HG03378 (cell line): ENCODE results near the gene ADAMTS19.

Experiments
- ATAC-seq: cut with Tn5 transposase; IDR thresholded peaks from one replicate; pipeline ENCODE4 v1.9.1; 2021; ENCODE audit warnings: mild to moderate bottlenecking, moderate library complexity; ENCODE audit not compliant: unreplicated experiment

Gene ADAMTS19

GRCh38 chr5:129661366-129662035 is 201.4 kb downstream of the ADAMTS19 start:
- ATAC-seq = no peak

- ATAC-seq = peak; percentile 82
These were observed 204.3 kb downstream of the ADAMTS19 start for GRCh38 chr5:129664336-129664937.

GRCh38 chr5:129670957-129671500 is 210.9 kb downstream of the ADAMTS19 start:
- no peak for ATAC-seq

GRCh38 chr5:129672006-129672405 is 211.9 kb downstream of the ADAMTS19 start:
- ATAC-seq = no peak

- no peak for ATAC-seq
These were observed 219.6 kb downstream of the ADAMTS19 start for GRCh38 chr5:129679671-129680070.

- ATAC-seq = no peak
These were observed 227.8 kb downstream of the ADAMTS19 start for GRCh38 chr5:129687941-129688340.

GRCh38 chr5:129689045-129689444 is 228.9 kb downstream of the ADAMTS19 start:
- no peak for ATAC-seq

GRCh38 chr5:129691220-129691619 is 231.1 kb downstream of the ADAMTS19 start:
- no peak for ATAC-seq

GRCh38 chr5:129696636-129697035 is 236.5 kb downstream of the ADAMTS19 start:
- ATAC-seq = no peak

- ATAC-seq = no peak
These were observed 238.6 kb downstream of the ADAMTS19 start for GRCh38 chr5:129698661-129699060.

- ATAC-seq = no peak
These were observed 256.1 kb downstream of the ADAMTS19 start for GRCh38 chr5:129716235-129716634.

GRCh38 chr5:129716651-129717050 is 256.6 kb downstream of the ADAMTS19 start:
- no peak for ATAC-seq

GRCh38 chr5:129717751-129718310 is 257.7 kb downstream of the ADAMTS19 start:
- no peak for ATAC-seq

- no peak for ATAC-seq
These were observed 258.5 kb downstream of the ADAMTS19 start for GRCh38 chr5:129718471-129719090.

- no peak for ATAC-seq
These were observed 264.1 kb downstream of the ADAMTS19 start for GRCh38 chr5:129724222-129724621.

- ATAC-seq = no peak
These were observed 264.5 kb downstream of the ADAMTS19 start for GRCh38 chr5:129724647-129725046.

- no peak for ATAC-seq
These were observed 279.7 kb downstream of the ADAMTS19 start for GRCh38 chr5:129739773-129740172.

GRCh38 chr5:129743541-129744187 is 283.6 kb downstream of the ADAMTS19 start:
- ATAC-seq = no peak

- ATAC-seq = no peak
These were observed 285.9 kb downstream of the ADAMTS19 start for GRCh38 chr5:129745997-129746396.

GRCh38 chr5:129746876-129747275 is 286.8 kb downstream of the ADAMTS19 start:
- ATAC-seq = no peak
